Right renal cortex interstitium (tissue), 3 donors: ENCODE results near the gene SLC35E3. TPM values are rescaled to one million over a fixed set of nuclear protein-coding genes. Genes with fewer than 3 reads are reported as not detected.

Experiments
- DNase-seq, 3 donors: peaks; one replicate each; pipeline ENCODE4 v3.0.0-alpha.2; 2013; ENCODE audit warnings: low read depth in 3 of 3, low spot score in 2 of 3
- polyA plus RNA-seq, 3 donors: library from polyadenylated mRNA; unstranded; fragments of 120-200 nt; gene quantifications; one replicate each; pipeline ENCODE4 v1.2.1, GENCODE V29; 2013; ENCODE audit not compliant: insufficient read length in 3 of 3

Gene SLC35E3
- polyA plus RNA-seq, 3 donors, result 15.7 to 17.9 (median 17.1) TPM

DNA sequence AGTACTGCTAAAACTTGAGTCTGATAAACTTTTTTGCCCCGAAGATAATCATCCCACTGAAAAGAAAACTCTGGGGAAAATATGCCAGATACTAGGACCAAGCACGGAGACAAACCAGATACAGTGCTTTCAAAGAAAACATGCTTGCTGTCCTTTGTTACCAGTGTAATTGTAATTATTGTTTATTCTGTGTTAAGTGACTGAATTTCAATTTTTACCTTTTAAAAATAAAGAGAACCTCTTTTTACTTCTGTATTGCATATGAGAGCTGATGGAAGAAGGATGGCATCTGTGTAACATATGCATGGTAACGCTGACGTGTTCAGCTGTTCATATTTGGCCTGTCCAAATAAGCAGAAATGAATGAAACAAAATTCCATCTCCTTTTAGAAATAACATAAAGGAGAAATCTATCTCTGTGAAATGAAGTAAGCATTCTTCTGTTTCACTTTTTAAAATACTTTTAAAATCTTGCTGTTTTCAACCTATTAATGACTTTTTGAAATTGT, 22.5 kb downstream of the SLC35E3 start:
- no peak for DNase-seq

DNA sequence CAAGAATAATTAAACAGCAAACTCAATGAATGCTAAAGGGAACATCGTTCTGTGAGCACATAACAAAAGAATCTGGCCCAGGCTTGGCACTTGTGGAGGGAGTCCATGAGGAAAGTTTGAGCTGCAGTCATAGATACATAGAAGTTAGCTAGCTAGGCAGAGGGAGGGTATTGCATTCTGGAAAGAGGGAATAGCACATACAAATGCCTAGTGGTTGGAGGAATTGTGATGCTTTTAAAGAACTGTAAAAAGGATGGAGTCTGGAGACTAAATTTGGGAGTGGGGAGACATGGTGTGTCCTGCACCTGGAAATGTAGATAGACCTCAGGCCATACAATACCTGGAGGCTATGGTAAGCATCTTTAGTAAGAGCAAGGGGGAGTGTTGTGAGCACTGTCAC, 24.0 kb downstream of the SLC35E3 start:
- no peak for DNase-seq

DNA sequence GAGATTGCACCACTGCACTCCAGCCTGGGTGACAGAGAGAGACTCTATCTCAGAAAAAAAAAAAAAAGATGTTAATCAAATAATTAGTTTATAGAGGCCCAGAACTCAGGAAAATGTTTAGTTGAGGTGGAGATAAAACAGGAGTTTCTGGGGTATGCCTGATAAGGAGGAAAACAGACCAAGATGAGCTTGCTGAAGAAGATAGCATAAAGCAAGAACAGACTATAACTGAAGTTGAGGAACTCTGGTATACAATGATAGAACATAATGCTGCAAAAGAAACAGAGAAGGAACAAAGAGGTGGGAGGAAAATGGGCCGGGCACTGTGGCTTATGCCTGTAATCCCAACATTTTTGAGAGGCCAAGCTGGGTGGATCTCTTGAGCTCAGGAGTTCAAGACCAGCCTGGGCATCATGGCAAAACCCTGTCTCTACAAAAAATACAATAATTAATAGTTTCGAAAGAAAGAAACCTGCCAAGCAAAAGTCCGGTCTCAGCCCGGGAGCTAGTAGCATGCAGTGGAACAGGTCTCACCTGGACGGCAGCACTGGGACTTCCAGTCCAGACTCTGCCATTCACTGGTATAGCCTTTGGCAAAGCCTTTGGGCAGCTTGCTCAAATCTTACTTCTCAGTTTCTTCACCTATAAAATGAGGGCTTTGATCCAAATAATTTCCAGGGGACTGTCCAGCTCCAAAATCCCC, 25.4 kb downstream of the SLC35E3 start:
- DNase-seq, result no peak

DNA sequence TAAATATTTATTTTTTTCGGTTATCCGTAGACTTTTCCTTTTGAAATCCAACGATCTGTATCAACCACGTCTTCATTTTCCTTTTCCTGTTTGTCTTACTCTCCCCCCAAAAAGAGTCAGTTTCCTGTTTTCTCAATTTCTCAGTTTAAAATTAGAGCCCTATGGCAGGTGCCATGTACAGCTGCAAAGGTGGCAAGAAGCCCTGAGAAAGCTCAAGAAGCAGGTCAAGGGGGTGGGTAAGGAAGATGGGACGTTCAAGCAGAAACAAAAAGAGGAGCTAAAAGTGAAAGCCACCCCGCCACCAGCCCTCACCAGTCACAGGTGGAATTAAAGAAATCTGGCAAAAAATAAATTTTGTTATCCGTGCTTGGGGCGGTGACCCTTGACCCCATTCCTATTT, 26.7 kb downstream of the SLC35E3 start:
- DNase-seq, result no peak

DNA sequence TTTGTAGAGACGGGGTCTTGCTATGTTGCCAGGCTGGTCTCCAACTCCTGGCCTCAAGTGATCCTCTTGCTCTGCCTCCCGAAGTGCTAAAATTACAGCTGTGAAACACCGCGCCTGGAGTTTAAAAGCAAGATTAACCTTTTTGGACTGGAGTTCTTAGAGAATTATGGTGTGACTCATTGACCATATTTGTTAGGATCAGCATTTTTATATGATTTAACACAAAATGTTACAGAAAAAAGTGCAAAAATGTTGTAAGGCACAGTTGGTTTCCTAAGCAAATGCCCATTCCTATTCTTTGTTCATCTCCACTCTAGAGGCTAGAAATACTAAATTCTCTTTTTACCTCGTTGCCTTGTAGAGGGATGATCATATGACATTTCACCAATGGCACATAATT, 27.6 kb downstream of the SLC35E3 start:
- DNase-seq, result no peak

DNA sequence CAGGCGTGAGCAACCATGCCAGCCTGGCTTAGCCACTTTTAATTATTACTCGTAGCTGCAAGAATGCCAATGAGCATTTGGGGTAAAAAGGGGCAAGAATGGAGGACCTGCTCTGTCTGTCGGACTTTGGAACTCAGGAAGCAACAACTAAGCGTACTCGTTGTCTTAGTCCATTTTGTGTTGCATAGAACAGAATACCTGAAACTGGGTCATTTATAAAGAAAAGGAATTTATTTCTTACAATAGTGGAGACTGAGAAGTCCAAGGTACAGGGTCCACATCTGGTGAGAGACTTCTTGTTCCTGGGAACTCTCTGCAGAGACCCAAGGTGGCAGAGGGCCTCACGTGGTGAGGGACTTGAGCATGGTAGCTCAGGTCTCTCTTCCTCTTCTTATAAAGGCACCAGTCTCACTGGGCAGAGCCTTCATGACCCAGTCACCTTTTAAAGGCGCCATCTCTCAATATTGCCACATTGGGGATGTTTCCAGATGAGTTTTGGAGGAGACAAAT, 29.2 kb downstream of the SLC35E3 start:
- DNase-seq, result no peak

DNA sequence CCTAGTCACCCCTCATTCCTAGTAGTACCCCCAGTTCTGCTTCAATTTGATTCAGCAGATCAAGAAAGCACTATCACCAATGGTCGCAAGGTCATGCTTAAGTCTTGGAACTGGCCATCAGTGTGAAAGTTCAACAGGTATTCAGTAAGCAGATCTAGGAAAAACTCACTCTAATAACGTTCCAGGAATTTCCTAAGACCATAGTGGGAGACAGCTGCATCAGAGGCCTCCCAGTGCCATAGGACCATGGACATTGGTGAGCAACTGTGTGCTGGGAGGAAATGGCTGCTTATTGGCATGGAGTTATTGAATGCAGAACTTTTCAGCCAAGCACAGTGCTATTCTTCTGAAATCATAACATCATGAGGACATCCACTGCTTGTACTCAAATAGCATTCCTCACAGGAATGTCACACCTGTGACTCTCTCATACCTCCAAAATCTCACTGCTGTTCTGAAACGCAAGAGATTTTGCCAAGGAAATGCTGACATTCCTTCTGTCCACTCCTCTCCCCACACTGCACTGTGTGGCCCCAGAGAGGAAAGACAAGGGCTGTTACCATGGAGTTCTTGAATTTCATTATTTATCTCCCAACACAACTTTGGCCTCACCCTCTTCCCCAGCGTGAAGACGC, 31.1 kb downstream of the SLC35E3 start:
- DNase-seq, result no peak

DNA sequence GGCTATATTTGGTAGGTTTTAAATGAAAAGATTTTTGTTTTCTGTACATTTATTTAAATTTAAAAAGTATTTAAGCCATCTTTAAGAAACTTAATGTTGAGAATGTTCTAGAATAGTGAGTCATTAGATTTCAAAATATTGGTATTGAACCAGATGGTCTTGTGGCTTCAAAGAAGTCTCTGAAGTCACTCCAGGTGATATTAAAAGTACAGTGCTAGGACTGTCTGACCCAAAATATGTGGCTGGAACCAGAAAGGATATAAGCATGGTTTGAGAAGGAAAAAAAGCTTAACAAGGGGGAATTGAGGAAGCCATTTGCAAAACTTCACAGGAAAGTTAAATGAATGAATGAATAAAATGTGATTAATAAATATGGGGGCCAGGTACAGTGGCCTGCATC, 33.3 kb downstream of the SLC35E3 start:
- no peak for DNase-seq

DNA sequence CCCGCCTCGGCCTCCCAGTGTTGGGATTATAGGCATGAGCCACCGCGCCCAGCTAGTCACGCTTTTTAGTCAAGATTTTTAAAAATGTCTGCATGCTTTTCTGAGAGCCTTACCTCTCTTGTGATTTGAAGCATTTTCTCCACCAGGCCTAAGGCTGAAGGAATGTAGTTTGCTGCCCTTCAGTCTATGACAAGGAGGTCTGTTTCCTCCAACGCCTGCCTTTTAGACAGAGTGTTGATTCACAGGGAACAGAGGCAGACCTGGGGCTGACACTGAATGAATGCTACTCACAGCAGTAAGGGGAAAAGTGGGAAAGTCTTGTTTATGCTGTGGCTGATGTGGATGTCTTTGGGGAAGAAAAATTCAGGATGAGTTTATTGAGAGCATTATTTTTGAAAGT, 34.8 kb downstream of the SLC35E3 start:
- no peak for DNase-seq

DNA sequence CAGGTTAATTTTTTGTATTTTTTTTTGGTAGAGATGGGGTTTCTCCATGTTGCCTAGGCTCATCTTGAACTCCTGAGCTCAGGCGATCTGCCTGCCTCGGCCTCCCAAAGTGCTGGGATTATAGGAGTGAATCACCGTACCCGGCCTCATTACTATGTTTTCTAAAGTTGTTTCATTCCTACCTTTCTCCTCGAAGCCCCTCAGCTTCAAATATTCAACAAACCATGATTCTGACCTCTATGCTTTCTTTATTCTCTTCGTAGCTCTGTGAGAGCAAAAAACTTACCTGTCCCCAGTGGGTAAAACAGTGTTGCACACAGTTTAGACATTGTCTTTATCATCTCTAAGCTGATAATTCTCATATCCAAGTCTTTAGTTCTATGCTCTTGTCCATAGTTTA, 35.8 kb downstream of the SLC35E3 start:
- DNase-seq, result no peak

DNA sequence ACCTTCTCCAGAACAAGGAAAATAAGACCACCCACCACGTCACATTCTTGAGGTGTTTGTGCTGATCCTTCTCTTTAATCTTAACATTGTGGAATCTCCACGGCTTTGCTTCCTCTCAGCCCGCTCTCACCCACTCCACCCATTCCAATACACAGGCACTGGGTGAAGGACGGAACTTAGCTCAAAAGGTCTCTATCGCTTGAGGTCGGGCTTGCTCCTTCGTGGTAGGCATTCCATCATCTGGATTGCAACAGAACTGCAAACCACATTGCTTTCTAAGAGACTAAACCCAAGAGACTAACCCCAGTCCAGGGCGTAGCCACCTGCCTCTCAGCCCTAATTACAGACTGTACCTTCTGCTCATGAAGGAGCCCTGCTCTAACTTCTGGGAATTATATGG, 38.0 kb downstream of the SLC35E3 start:
- no peak for DNase-seq

DNA sequence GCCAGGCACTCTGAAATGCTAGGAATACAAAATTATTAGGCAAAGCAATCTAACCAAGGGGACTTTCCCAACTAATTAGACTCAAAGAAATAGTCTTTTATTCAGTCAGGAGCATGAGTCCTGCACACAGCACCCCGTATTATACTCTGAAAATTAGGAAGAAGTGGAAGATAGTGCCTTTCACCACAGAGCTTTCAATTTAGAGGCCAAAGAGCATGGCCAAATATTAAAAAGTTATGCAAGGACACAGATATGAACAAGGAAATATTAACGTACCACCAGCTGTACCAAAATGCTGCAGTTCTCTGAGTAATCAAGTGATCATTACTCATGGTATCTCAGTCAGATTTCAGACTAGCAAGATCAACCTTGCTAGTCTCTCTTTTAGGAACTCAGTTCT, 39.4 kb downstream of the SLC35E3 start:
- no peak for DNase-seq

DNA sequence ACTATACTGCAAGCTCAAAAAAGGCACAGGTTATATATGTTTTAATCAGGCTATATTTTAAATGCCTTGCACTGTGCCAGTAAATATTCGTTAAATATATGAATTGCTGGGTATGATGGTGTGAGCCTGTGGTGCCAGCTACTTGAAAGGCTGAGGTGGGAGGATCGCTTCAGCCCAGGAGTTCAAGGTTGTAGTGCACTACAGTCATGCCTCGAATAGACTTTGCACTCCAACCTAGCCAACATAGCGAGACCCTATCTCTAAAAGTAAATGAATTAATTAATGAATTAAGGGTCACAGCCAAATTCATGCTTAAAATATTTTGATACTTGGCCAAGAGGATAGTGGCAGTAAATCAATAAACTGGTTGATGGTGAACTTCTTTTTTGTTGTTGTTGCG, 39.8 kb downstream of the SLC35E3 start:
- DNase-seq, result no peak

DNA sequence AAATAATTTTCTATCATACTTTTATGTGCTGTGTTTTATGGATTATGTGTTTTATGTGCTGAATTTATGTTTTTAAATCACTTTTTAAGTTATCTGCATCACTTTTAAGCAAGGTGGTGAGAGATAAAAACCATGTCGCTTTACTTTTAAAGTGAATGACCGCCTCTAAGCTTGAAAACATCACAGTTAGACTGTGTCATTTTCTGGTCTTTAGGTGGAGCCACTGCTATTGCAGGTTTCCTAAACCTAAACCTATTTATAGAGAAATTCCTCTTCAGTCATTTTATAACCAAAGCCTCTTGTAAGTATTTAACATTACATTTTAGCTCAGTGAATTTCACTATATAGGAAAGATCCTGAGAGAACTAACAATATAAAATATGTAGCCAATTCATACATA, 41.0 kb downstream of the SLC35E3 start:
- no peak for DNase-seq

DNA sequence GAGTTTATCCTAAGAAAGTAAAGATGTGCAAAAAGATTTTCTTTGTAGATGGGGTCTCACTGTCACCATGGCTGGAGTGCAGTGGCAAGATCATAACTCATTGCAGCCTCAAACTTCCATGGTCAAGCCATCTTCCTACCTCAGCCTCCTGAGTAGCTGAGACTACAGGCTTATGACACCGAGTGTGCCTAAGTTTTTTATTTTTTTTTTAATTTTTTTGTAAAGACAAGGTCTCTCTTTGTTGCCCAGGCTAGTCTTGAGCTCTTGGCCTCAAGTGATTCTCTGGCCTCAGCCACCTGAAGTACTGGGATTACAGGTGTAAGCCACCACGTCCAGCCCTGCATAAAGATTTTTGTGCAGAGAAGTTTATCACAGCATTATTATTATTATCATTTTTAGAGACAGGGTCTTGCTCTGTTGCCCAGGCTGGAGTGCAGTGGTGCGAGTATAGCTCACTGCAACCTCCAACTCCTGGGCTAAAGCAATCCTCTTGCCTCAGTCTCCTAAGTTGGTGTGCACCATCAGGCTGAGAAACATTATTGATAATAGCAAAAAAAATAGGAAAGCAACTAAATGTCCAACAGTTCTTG, 42.7 kb downstream of the SLC35E3 start:
- no peak for DNase-seq

DNA sequence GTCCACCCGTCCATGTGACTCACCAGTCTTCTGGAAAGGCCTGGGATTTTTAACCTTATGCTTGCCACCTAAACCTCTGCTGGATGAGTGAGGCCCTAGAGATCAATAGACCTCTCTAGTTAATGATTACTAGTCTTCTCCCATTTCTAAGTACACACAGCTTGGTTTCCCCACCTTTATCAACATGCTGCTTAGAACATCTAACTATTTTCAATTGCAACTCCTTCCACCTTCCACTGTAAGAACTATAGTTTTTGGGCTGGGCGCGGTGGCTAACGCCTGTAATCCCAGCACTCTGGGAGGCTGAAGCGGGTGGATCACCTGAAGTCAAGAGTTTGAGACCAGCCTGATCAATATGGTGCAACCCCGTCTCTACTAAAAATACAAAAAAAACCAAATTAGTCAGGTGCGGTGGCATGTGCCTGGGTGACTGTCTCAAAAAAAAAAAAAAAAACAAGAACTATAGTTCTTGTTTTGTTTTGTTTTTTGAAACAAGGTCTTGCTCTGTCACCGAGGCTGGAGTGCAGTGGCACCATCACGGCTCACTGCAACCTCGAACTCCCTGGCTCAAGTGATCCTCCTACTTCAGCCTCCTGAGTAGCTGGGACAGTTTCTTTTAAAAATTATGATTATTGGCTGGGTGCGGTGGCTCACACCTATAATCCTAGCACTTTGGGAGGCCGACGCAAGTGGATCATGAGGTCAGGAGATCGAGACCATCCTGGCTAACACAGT, 43.3 kb downstream of the SLC35E3 start:
- DNase-seq, result no peak

DNA sequence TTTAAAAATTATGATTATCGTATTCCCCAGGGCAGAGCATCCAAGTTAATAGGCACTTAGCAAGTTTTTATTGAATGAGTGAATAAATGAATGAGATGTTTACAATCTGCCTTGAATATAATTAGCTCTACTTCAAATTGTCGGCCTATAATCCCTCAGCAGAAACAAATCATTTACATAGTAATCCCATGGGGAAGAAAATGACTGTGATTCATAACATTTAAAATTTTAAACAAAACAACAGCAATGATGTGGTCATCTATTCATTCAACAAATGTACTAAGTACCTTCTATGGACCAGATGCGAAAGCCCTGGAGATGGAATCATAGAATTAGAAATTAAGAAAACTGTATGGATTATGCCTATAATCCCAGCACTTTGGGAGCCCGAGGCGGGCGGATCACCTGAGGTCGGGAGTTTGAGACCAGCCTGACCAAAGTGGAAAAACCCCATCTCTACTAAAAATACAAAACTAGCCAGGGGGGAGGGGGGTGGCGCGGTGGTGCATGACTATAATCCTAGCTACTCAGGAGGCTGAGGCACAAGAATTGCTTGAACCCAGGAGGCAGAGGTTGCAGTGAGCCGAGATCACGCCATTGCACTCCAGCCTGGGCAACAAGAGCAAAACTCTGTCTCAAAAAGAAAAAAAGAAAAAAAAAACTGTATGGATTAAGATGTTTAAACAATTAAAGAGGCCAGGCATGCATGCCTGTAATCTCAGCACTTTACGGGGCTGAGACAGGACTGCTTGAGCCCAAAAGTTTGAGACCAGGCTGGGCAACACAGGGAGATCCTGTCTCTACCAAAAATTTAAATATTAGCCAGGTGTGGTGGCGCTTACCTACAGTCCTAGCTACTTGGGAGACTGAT, 44.3 kb downstream of the SLC35E3 start:
- DNase-seq, result no peak

DNA sequence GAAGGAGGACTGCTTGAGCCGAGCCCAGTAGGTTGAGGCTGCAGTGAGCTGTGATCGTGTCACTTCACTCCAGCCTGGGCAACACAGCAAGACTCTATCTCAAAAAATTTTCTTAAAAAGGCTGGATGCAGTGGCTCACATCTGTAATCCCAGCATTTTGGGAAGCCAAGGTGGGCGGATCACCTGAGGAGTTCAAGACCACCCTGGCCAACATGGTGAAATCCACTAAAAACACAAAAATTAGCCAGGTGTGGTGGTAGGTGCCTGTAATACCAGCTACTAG, 44.9 kb downstream of the SLC35E3 start:
- no peak for DNase-seq

DNA sequence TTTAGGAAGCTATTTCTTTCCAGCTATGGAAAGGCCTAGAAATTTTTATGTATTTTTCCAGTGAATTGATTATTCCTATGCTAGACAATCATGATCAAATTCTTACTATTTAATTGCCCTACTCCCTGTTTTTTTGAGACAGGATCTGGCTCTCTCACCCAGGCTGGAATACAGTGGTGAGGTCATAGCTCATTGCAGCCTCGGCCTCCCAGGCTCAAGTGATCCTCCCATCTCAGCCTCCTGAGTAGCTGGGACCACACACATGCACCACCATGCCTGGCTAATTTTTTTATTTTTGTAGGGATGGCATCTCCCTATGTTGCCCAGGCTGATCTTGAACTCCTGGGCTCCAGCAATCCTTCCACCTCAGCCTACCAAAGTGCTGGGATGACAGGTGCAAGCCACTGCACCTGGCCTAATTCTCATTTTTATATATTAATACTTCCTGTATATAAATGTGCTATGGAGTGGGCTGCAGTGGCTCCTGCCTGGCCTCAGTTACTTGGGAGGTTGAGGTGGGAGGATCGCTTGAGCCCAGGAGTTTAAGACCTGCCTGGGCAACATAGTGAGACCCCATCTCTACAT, 46.0 kb downstream of the SLC35E3 start:
- DNase-seq, result no peak

DNA sequence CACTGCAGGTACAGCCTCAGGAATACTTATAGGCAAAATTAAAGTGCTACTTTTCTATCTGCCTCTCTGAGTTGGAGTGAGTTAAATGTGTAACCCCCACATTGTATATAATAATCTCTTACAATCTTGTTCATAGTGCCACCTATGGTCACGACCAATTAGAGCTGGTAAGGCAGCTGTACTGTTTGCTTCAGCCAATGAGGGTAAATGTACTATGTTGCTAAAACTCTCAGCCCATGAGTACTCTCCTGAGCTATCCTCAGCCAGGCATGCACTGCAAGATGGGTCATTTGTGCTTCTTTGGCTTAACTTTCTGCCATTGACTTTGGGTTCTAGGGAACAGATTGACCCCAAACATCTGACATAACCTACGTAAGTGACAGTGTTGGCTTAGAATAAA, 47.0 kb downstream of the SLC35E3 start:
- no peak for DNase-seq
